ENCODE measurements around the gene PDE2A. TPM values are rescaled to one million over a fixed set of nuclear protein-coding genes. Genes with fewer than 3 reads are reported as not detected.

Gene PDE2A
- total and polyA plus RNA-seq, 2 donors (not counting 1 experiment from before 2014, with no cell fraction given) = 0.88 to 2.9 TPM

GRCh38 chr11:72578051-72578450 lies 96.2 kb downstream of the PDE2A start:
- Histone ChIP-seq H3K27me3 (replicated peaks in 1 of 4; ENCODE audit: control extremely low read depth in 1 of 4, control insufficient read depth in 3 of 4, insufficient read depth in 4 of 4, low read length in 3 of 4) (peaks cover 0 to 13% (median 6%) of the 10 kb centered on the region in 4 experiments), H3K79me2 (ENCODE audit: control insufficient read depth, insufficient read depth, low read length) (no peaks in the 10 kb centered on the region), H4K20me1 (ENCODE audit: control insufficient read depth, insufficient read depth, low read length, poor library complexity, severe bottlenecking) (no peaks in the 10 kb centered on the region), H2AFZ (ENCODE audit: insufficient read depth, low read depth, low read length, poor library complexity, severe bottlenecking) (no peak overlapping the region), H3K4me3 (ENCODE audit: control extremely low read depth in 1 of 5, extremely low read depth in 1 of 5, insufficient read depth in 1 of 5, low read depth in 2 of 5, low read length in 4 of 5) (no peak overlapping the region), H3K27ac (ENCODE audit: low read length in 2 of 2) (no peak overlapping the region), H3K9ac (ENCODE audit: low read length) (no peak overlapping the region), H3K4me1 (ENCODE audit: control insufficient read depth in 2 of 2, insufficient read depth in 2 of 2, low read length in 2 of 2) (peaks cover 0 to 3% of the 10 kb centered on the region in 2 donors), H3K4me2 (replicated peaks; ENCODE audit: low read depth, low read length, poor library complexity, severe bottlenecking) (no peak overlapping the region), H3K36me3 (replicated peaks in 1 of 2; ENCODE audit: control extremely low read depth in 1 of 2, control insufficient read depth in 1 of 2, extremely low read depth in 1 of 2, insufficient read depth in 2 of 2, low read length in 1 of 2) (no peaks in the 10 kb centered on the region), H3K9me3 (ENCODE audit: control extremely low read depth in 1 of 3, control insufficient read depth in 2 of 3, insufficient read depth in 1 of 3, low read length in 2 of 3) (no peaks in the 10 kb centered on the region)
- H3K4me3 Mint-ChIP-seq = no peak overlapping the region
- peaks cover 22% of the 10 kb centered on the region for H3K27me3 Mint-ChIP-seq
- WGBS (ENCODE audit: insufficient coverage) = 97% methylated on average over 6 of the region's 6 CpGs
- DNase-seq (no peak), ATAC-seq (ENCODE audit: low read depth) (no peak)
- no peak overlapping the region for H3K27ac Mint-ChIP-seq
- intact Hi-C loops (cut with micrococcal nuclease) = no loop called here
- TF ChIP-seq CTCF (IDR thresholded peaks at IDR 0.05) (no peak), EZH2 (IDR thresholded peaks at IDR 0.05; ENCODE audit: borderline replicate concordance, insufficient read depth, low read depth, low read length, poor library complexity, severe bottlenecking) (no peak)
- ChIA-PET CTCF (interaction anchor here (1.5 kb wide), 1 partner anchor 38 kb away, joined by 4 read pairs; no protein-coding TSS in a partner anchor), POLR2A (no interaction called here)
- no peaks in the 10 kb centered on the region for H3K9me3 Mint-ChIP-seq (ENCODE audit: insufficient read depth)
- peaks cover 9% of the 10 kb centered on the region for H3K4me1 Mint-ChIP-seq

- H4K20me1 ChIP-seq (ENCODE audit: control insufficient read depth, insufficient read depth, low read length, poor library complexity, severe bottlenecking) = no peaks in the 10 kb centered on the region
- WGBS (ENCODE audit: insufficient coverage) = 90% methylated on average over 14 of the region's 14 CpGs
- no peak overlapping the region for H3K9ac ChIP-seq (ENCODE audit: low read length)
- POLR2A ChIA-PET = no interaction called here
- no peaks in the 10 kb centered on the region for H3K79me2 ChIP-seq (ENCODE audit: control insufficient read depth, insufficient read depth, low read length)
- no peak overlapping the region for H3K4me2 ChIP-seq (replicated peaks; ENCODE audit: low read depth, low read length, poor library complexity, severe bottlenecking)
- peaks cover 27% of the 10 kb centered on the region for H3K27me3 Mint-ChIP-seq
- peaks cover 9% of the 10 kb centered on the region for H3K4me1 Mint-ChIP-seq
- no peak overlapping the region for H3K27ac ChIP-seq (ENCODE audit: low read length in 2 of 2)
- H2AFZ ChIP-seq (ENCODE audit: insufficient read depth, low read depth, low read length, poor library complexity, severe bottlenecking) = no peak overlapping the region
- no peak overlapping the region for H3K27ac Mint-ChIP-seq
- no peaks in the 10 kb centered on the region for H3K9me3 ChIP-seq (ENCODE audit: control extremely low read depth in 1 of 3, control insufficient read depth in 2 of 3, insufficient read depth in 1 of 3, low read length in 2 of 3)
- no peaks in the 10 kb centered on the region for H3K36me3 ChIP-seq (replicated peaks in 1 of 2; ENCODE audit: control extremely low read depth in 1 of 2, control insufficient read depth in 1 of 2, extremely low read depth in 1 of 2, insufficient read depth in 2 of 2, low read length in 1 of 2)
- H3K4me3 Mint-ChIP-seq = no peak overlapping the region
- H3K27me3 ChIP-seq (replicated peaks in 1 of 4; ENCODE audit: control extremely low read depth in 1 of 4, control insufficient read depth in 3 of 4, insufficient read depth in 4 of 4, low read length in 3 of 4) = peaks cover 0 to 13% (median 6%) of the 10 kb centered on the region in 4 experiments
- intact Hi-C loops (cut with micrococcal nuclease) = no loop called here
- H3K4me3 ChIP-seq (ENCODE audit: control extremely low read depth in 1 of 5, extremely low read depth in 1 of 5, insufficient read depth in 1 of 5, low read depth in 2 of 5, low read length in 4 of 5) = no peak overlapping the region
- CTCF ChIA-PET = interaction anchor here (1.5 kb wide), 1 partner anchor 38 kb away, joined by 4 read pairs; no protein-coding TSS in a partner anchor
- peaks cover 0 to 3% of the 10 kb centered on the region in 2 donors for H3K4me1 ChIP-seq (ENCODE audit: control insufficient read depth in 2 of 2, insufficient read depth in 2 of 2, low read length in 2 of 2)
- ATAC-seq (ENCODE audit: low read depth) = no peak
- no peak for DNase-seq
- no peaks in the 10 kb centered on the region for H3K9me3 Mint-ChIP-seq (ENCODE audit: insufficient read depth)
- TF ChIP-seq CTCF (IDR thresholded peaks at IDR 0.05) (no peak), EZH2 (IDR thresholded peaks at IDR 0.05; ENCODE audit: borderline replicate concordance, insufficient read depth, low read depth, low read length, poor library complexity, severe bottlenecking) (no peak)
Measured at GRCh38 chr11:72577271-72577721, 96.9 kb downstream of the PDE2A start.

Measured in B cell (primary cell).